HG03060 (cell line): ENCODE measurements around the gene ANKRD12.

Experiments
- ATAC-seq: cut with Tn5 transposase; IDR thresholded peaks from one replicate; pipeline ENCODE4 v1.9.1; 2021; ENCODE audit warnings: low read depth, moderate number of reproducible peaks; ENCODE audit not compliant: unreplicated experiment

The ANKRD12 gene

DNA sequence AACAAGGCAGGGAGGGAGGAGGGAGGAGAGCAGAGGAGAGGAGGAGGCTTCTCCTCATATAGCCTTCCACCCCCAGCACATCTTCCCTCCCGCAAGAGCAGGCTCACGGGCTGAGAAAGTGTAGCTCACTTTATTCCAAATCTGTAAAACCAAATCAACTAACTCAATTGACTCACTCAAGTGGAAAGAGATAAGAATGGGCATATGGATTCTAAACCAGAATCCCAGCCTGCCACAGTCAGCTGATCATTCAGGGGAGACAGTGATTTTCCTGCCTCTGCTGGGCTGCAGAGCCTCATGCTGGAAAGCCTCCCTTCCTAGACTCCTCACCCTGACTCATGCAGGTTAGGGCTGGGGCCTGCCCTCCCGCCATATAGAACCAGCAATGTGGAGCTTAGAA is 193.8 kb downstream of the ANKRD12 start:
- no peak for ATAC-seq

DNA sequence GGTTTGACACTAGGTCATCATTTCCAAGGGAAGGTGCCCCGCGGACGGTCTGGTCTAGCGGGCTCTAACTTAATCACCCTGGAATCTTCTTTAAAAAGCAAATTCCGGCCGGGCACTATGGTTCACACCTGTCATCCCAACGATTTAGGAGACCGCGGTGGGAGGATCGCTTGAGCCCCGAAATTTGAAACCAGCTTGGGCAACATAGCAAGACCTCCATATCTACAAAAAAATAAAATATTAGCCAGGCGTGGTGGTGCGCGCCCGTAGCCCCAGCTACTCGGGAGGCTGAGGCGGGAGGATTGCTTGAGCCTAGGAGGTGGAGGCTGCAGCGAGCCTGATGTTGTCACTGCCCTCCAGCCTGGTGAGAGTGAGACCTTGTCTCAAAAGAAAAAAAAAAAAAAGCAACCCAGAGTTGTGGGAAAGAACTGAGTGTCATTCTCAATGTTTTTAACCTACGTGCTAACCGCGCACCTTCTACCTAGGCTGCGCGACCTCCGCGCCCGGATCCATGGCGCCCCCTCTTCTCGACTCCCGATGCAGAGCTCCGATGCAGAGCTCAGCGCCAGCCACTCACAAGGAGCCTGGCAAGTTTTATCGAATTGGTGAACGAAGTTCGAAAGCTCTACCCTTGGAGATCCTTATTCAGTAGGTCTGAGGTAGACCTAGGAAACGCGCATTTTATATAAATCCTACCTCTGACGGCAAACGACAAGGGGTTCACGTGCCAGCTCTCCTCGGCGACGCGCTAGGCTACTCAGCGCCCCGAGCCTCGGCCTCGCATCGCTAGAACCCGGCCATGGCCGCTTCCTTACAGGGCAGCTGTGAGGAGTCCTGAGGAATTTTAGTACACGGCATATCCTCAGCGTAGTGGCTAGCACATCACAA is 197.1 kb downstream of the ANKRD12 start:
- ATAC-seq = no peak

DNA sequence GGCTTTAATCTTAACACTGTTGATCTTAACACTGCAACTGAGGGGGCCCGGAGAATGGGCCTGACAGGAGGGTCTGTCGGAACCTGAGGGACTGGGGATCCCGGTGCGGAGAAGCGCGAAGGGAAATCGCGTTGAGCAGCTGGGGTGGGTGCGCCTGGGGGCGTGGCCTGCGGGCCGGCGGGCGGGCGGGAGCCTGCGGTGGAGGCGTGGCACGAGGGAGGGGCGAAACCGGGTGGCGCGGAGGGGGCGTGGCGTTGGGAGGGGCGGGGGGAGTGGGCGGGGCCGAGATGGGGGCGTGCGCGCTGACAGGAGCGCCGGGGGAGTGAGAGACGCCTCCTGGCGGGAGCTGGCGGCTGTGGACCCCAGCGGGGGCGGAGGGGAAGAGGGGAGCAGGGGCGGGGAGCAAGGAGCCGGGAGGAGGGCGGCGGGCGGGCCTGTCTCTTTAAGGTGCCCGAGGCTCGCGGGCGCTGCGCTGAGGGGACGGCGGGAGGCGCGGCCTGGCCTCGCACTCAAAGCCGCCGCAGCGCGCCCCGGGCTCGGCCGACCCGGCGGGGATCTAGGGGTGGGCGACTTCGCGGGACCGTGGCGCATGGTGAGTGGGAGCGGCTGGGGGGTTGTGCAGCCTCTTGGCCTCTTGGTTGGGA is 197.9 kb downstream of the ANKRD12 start, which contains the start of gene TWSG1:
TWSG1 (plus strand) TSS at position 445 of the 644 bp plus-strand sequence. CDS start 2,457 bp downstream, outside the sequence.
- ATAC-seq = no peak

GRCh38 chr18:9334973-9335696 is 198.6 kb downstream of the ANKRD12 start:
- ATAC-seq = no peak
